IMR-90 (cell line): ENCODE results near the gene UNKL. TPM values are rescaled to one million over a fixed set of nuclear protein-coding genes. Genes with fewer than 3 reads are reported as not detected.

Experiments
- ATAC-seq: fragments of 200-7000 bp; cut with Tn5 transposase; 2 replicates; pipeline ENCODE4 v1.9.1; 2020; ENCODE audit warnings: low read depth, mild to moderate bottlenecking, moderate library complexity
- BruUV-seq: library from RNA; stranded (reverse); fragments of 400-500 nt; replicated peaks from 2 replicates; lab custom pipeline; 2021; lab: Mats Ljungman, UMichigan
- CTCF ChIA-PET: fragments of 300-600 bp; formaldehyde crosslinking; extraction: SDS; loops from one replicate; lab custom pipeline; 2021; ENCODE audit warnings: antibody characterized with exemption; lab: Yijun Ruan, JAX
- POLR2A ChIA-PET: fragments of 300-600 bp; sonication (Branson Sonifier 250); formaldehyde crosslinking; loops from one replicate; lab custom pipeline; 2022; ENCODE audit warnings: antibody characterized with exemption; ENCODE audit not compliant: unreplicated experiment; lab: Charles Lee
- DNase-seq: peaks from one replicate; pipeline ENCODE4 v3.0.0; 2013
- H2AFZ ChIP-seq: replicated peaks from 2 replicates; pipeline ENCODE3; 2013; ENCODE audit warnings: low read length, mild to moderate bottlenecking; ENCODE audit not compliant: poor library complexity
- H2AK5ac ChIP-seq: 2 replicates; pipeline ENCODE4 v1.6.1; 2013; ENCODE audit warnings: low read depth, low read length, inconsistent platforms
- H2AK9ac ChIP-seq: replicated peaks from 2 replicates; pipeline ENCODE3; 2013; ENCODE audit warnings: mild to moderate bottlenecking, low read depth, low read length, moderate library complexity; ENCODE audit not compliant: poor library complexity
- H2BK120ac ChIP-seq: 2 replicates; pipeline ENCODE4 v1.6.1; 2013; ENCODE audit warnings: low read depth, low read length, inconsistent platforms
- H2BK15ac ChIP-seq: 3 replicates; pipeline ENCODE4 v1.6.1; 2013; ENCODE audit warnings: low read depth, low read length, inconsistent platforms
- H2BK20ac ChIP-seq: 2 replicates; pipeline ENCODE4 v1.6.1; 2013; ENCODE audit warnings: low read depth, mild to moderate bottlenecking, inconsistent platforms, low read length, moderate library complexity
- H2BK5ac ChIP-seq: 2 replicates; pipeline ENCODE4 v1.6.1; 2013; ENCODE audit warnings: mild to moderate bottlenecking, low read depth, low read length, inconsistent platforms; ENCODE audit not compliant: poor library complexity, severe bottlenecking
- H3K14ac ChIP-seq: replicated peaks from 2 replicates; pipeline ENCODE4 v1.6.1; 2013; ENCODE audit warnings: low read depth, low read length, inconsistent platforms
- H3K18ac ChIP-seq: 2 replicates; pipeline ENCODE4 v1.6.1; 2013; ENCODE audit warnings: low read depth, low read length, control low read depth
- H3K23ac ChIP-seq: 2 replicates; pipeline ENCODE4 v1.6.1; 2013; ENCODE audit warnings: low read depth, low read length, inconsistent platforms
- H3K27ac ChIP-seq: 2 replicates; pipeline ENCODE4 v1.5.1; 2013; ENCODE audit warnings: mild to moderate bottlenecking, control low read depth, low read length; ENCODE audit not compliant: insufficient read depth
- H3K27me3 ChIP-seq: 2 replicates; pipeline ENCODE4 v1.6.1; 2013; ENCODE audit warnings: low read length; ENCODE audit not compliant: control insufficient read depth, insufficient read depth
- H3K36me3 ChIP-seq: 2 replicates; pipeline ENCODE4 v1.6.1; 2013; ENCODE audit warnings: low read length, mixed read lengths; ENCODE audit not compliant: control insufficient read depth, insufficient read depth
- H3K4ac ChIP-seq: 2 replicates; pipeline ENCODE4 v1.6.1; 2013; ENCODE audit warnings: low read depth, low read length, inconsistent platforms
- H3K4me1 ChIP-seq: 2 replicates; pipeline ENCODE4 v1.6.1; 2013; ENCODE audit warnings: low read length, mixed read lengths; ENCODE audit not compliant: control insufficient read depth, insufficient read depth
- H3K4me2 ChIP-seq: 2 replicates; pipeline ENCODE4 v1.6.1; 2013; ENCODE audit warnings: low read depth, mild to moderate bottlenecking, control low read depth, low read length, moderate library complexity
- H3K4me3 ChIP-seq: 2 replicates; pipeline ENCODE4 v1.5.1; 2013; ENCODE audit warnings: low read depth, mild to moderate bottlenecking, control low read depth, low read length, moderate library complexity; ENCODE audit not compliant: insufficient read depth
- H3K56ac ChIP-seq: 2 replicates; pipeline ENCODE4 v1.6.1; 2013; ENCODE audit warnings: low read length, inconsistent platforms; ENCODE audit not compliant: insufficient read depth; ENCODE audit errors: extremely low read depth
- H3K79me1 ChIP-seq, 2 experiments: 2 replicates each; pipeline ENCODE4 v1.6.1; 2013; ENCODE audit warnings: low read length in 2 of 2, inconsistent platforms in 1 of 2, low read depth in 1 of 2
- H3K9ac ChIP-seq: 2 replicates; pipeline ENCODE4 v1.6.1; 2013; ENCODE audit warnings: low read depth, low read length, control low read depth
- H3K9me1 ChIP-seq: 2 replicates; pipeline ENCODE4 v1.6.1; 2013; ENCODE audit warnings: low read length, inconsistent platforms; ENCODE audit not compliant: insufficient read depth
- H3K9me3 ChIP-seq: 2 replicates; pipeline ENCODE4 v1.6.1; 2013; ENCODE audit warnings: low read length; ENCODE audit not compliant: control insufficient read depth, insufficient read depth
- H4K20me1 ChIP-seq: 2 replicates; pipeline ENCODE4 v1.6.1; 2013; ENCODE audit warnings: low read length, inconsistent platforms; ENCODE audit not compliant: insufficient read depth
- H4K5ac ChIP-seq: 2 replicates; pipeline ENCODE4 v1.6.1; 2013; ENCODE audit warnings: mild to moderate bottlenecking, low read depth, low read length, control low read depth
- H4K8ac ChIP-seq, 2 experiments: 2 replicates each; pipeline ENCODE4 v1.6.1; 2013; ENCODE audit warnings: low read depth in 2 of 2, low read length in 2 of 2, control low read depth in 1 of 2, inconsistent platforms in 1 of 2
- H4K91ac ChIP-seq: 2 replicates; pipeline ENCODE4 v1.6.1; 2013; ENCODE audit warnings: low read depth, low read length, inconsistent platforms; ENCODE audit not compliant: insufficient read depth
- CHD1 ChIP-seq: IDR thresholded peaks from 2 replicates; pipeline ENCODE4 v1.6.1; 2012; ENCODE audit warnings: low read depth, low read length, improper control_type of control experiment
- MAFK ChIP-seq: IDR thresholded peaks from 2 replicates; pipeline ENCODE4 v1.6.1; 2012; ENCODE audit warnings: low read depth, low read length, improper control_type of control experiment
- RFX5 ChIP-seq: IDR thresholded peaks from 2 replicates; pipeline ENCODE4 v1.8.0; 2012; ENCODE audit warnings: low read depth, mild to moderate bottlenecking, low read length, moderate library complexity
- USF2 ChIP-seq: fragments of 150-350 bp; IDR thresholded peaks from 2 replicates; pipeline ENCODE4 v1.6.1; 2017; ENCODE audit warnings: mild to moderate bottlenecking, antibody characterized with exemption, low read length, low read depth
- WGBS, 2 experiments: methylation state at CpG; one replicate each; pipeline versions ENCODE4 v1.1.5 to v1.1.7; 2013; ENCODE audit warnings: missing lambda C conversion rate in 2 of 2; ENCODE audit not compliant: insufficient read length in 1 of 2; ENCODE audit errors: extremely low coverage in 2 of 2; 5-methylcytosine and 5-hydroxymethylcytosine counted together
- dilution Hi-C: fragments of 300-500 bp; cut with HindIII; formaldehyde crosslinking; loops from one replicate; pipeline ENCODE4 v1.14.3; 2018; ENCODE audit warnings: low sequenced_read_pairs; ENCODE audit not compliant: unreplicated experiment
- in situ Hi-C: fragments of 300-500 bp; cut with MboI; formaldehyde crosslinking; loops from 3 replicates; pipeline ENCODE4 v1.14.3; 2019; ENCODE audit warnings: low sequenced_read_pairs, inconsistent platforms, mixed read lengths
- intact Hi-C: fragments of 100-400 bp; cut with micrococcal nuclease; formaldehyde crosslinking; loops from 2 replicates; pipeline ENCODE4 v1.10.0; 2022
- polyA plus RNA-seq, 3 experiments: library from polyadenylated mRNA; depleted of rRNA; stranded (reverse); fragments of >200 nt; gene quantifications; 2 replicates each; pipeline ENCODE4 v1.2.3, GENCODE V29; 2012; ENCODE audit warnings: low replicate concordance in 1 of 3
- total RNA-seq: library from RNA; depleted of rRNA; stranded (reverse); fragments of >200 nt; gene quantifications from 2 replicates; pipeline ENCODE4 v1.2.3, GENCODE V29; 2012

Gene UNKL
- total and polyA plus RNA-seq, 2 of the 4 experiments (the other 2 are of a cell fraction): 4.1 to 13.3 TPM

GRCh38 chr16:1374418-1375297 lies 39.8 kb downstream of the UNKL start:
- Histone ChIP-seq H2BK120ac (no peak overlapping the region), H2AK9ac (no peak overlapping the region), H4K91ac (no peak overlapping the region), H3K4me1 (peaks cover 11% of the 10 kb centered on the region), H4K5ac (no peak overlapping the region), H3K79me1 (peaks cover 9 to 38% of the 10 kb centered on the region in 2 experiments), H2AK5ac (no peak overlapping the region), H2AFZ (no peak overlapping the region), H2BK20ac (no peak overlapping the region), H3K27ac (no peak overlapping the region), H3K4me2 (no peak overlapping the region), H3K23ac (no peak overlapping the region), H3K9me1 (0 out of 2 replicates have a peak, but pooled peaks cover 6% of the 10 kb centered on the region), H3K56ac (no peak overlapping the region), H2BK5ac (no peak overlapping the region), H4K20me1 (no peaks in the 10 kb centered on the region; the same call in 1 of the 2 replicates), H3K4me3 (no peak overlapping the region), H3K18ac (no peak overlapping the region), H3K4ac (no peak overlapping the region), H3K36me3 (peaks cover 26% of the 10 kb centered on the region), H2BK15ac (no peak overlapping the region), H3K27me3 (no peaks in the 10 kb centered on the region), H3K9me3 (no peaks in the 10 kb centered on the region), H3K9ac (no peak overlapping the region), H4K8ac (no peak overlapping the region), H3K14ac (no peak overlapping the region)
- ChIA-PET POLR2A (no interaction called here), CTCF (no interaction called here)
- ATAC-seq: no peak
- dilution Hi-C loops (no loop called here), intact Hi-C loops (no loop called here), in situ Hi-C loops (no loop called here)
- DNase-seq: no peak
- 83% methylated on average over 24 of the region's 46 CpGs; no CpG with 5 or more reads in 1 of the 2 experiments for WGBS, 2 experiments
- BruUV-seq: no TSS peak
- TF ChIP-seq MAFK (no peak), CHD1 (no peak), USF2 (no peak), RFX5 (no peak)
